Measurements from ENCODE around the gene C2CD2. TPM values are rescaled to one million over a fixed set of nuclear protein-coding genes. Genes with fewer than 3 reads are reported as not detected.

Gene C2CD2
- total and polyA plus RNA-seq, 2 experiments from 2014 or later: 6.4 to 13.9 TPM

DNA sequence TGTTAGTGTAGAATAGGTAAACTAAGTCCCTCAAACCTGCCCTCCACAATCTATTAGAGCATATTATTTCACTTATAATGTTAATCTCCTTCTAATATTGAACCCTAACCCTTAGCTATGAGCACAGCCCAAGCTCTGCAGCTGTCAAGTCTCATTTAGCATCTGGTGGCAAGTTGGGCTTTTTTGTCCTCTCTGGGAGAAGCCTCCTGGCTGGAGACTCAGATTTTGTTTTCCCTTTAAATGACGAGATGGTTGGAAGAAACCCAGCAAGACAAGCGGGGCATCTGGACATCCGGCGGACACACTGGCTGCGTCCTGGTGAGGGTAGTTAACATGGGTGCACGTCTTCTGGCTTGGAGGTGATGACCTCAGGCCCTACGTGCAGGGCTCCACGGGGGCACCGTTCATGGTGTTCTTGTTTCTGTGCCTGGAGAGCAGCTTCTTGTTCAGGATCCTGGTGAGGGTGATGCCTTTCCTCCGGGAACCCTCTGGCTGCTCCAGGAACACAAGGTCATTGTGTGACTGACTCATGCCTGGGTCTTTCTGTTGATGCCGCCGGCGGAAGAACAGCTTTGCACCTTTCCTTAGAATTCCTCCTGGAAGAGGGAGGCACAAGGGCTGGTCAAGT, 65.0 kb downstream of the C2CD2 start:
- H4K20me1 ChIP-seq (ENCODE audit: insufficient read depth, poor library complexity, severe bottlenecking): no peaks in the 10 kb centered on the region
- H3K9me2 ChIP-seq (replicated peaks; ENCODE audit: insufficient read depth): no peaks in the 10 kb centered on the region
- no peaks in the 10 kb centered on the region for H3K79me2 ChIP-seq
- no peak overlapping the region for H2AFZ ChIP-seq
- no peaks in the 10 kb centered on the region for H3K36me3 ChIP-seq (replicated peaks; ENCODE audit: insufficient read depth, low read depth)
- H3K9me3 ChIP-seq (ENCODE audit: low read depth): no peaks in the 10 kb centered on the region
- TF ChIP-seq, protein P1, sequence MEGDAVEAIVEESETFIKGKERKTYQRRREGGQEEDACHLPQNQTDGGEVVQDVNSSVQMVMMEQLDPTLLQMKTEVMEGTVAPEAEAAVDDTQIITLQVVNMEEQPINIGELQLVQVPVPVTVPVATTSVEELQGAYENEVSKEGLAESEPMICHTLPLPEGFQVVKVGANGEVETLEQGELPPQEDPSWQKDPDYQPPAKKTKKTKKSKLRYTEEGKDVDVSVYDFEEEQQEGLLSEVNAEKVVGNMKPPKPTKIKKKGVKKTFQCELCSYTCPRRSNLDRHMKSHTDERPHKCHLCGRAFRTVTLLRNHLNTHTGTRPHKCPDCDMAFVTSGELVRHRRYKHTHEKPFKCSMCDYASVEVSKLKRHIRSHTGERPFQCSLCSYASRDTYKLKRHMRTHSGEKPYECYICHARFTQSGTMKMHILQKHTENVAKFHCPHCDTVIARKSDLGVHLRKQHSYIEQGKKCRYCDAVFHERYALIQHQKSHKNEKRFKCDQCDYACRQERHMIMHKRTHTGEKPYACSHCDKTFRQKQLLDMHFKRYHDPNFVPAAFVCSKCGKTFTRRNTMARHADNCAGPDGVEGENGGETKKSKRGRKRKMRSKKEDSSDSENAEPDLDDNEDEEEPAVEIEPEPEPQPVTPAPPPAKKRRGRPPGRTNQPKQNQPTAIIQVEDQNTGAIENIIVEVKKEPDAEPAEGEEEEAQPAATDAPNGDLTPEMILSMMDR (IDR thresholded peaks at IDR 0.05; ENCODE audit: poor library complexity): no peak
- TF ChIP-seq EZH2 (IDR thresholded peaks at IDR 0.05; ENCODE audit: borderline replicate concordance) (no peak), EZH2phosphoT487 (IDR thresholded peaks at IDR 0.05; ENCODE audit: low read depth, severe bottlenecking, unreplicated experiment) (no peak)
- H3K4me1 ChIP-seq (ENCODE audit: insufficient read depth): no peaks in the 10 kb centered on the region
- H3K27me3 ChIP-seq: no peaks in the 10 kb centered on the region
- H3K27ac ChIP-seq: no peak overlapping the region
- H3K4me2 ChIP-seq: no peak overlapping the region
- no peak for DNase-seq (ENCODE audit: low spot score)
- H3K4me3 ChIP-seq: no peak overlapping the region
- WGBS (ENCODE audit: low lambda C conversion rate, missing lambda C conversion rate): 96% methylated on average over 13 of the region's 13 CpGs

DNA sequence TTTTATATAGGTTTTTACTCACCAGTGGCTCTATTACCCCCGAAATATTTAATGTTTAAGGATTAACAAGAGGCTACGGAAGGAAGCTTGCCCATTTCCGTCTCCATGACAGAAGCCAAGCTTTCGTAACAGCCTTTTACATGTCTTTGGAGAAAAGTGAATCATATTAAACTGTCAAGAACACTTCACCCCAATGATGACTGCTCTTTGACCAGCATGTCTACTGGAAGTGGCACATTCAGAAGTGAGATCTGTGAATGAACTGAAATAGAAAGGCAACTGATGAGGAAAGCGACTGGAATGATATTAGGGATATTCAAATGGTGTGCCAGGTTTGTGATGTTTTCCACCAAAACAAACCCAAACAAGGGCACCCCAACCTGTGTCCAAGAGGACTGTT, 66.2 kb downstream of the C2CD2 start:
- Histone ChIP-seq H3K79me2 (no peaks in the 10 kb centered on the region), H2AFZ (no peak overlapping the region), H3K4me2 (no peak overlapping the region), H3K27me3 (no peaks in the 10 kb centered on the region), H3K4me3 (no peak overlapping the region), H3K36me3 (replicated peaks; ENCODE audit: insufficient read depth, low read depth) (no peaks in the 10 kb centered on the region), H3K9me2 (replicated peaks; ENCODE audit: insufficient read depth) (no peaks in the 10 kb centered on the region), H4K20me1 (ENCODE audit: insufficient read depth, poor library complexity, severe bottlenecking) (no peaks in the 10 kb centered on the region), H3K27ac (no peak overlapping the region), H3K4me1 (ENCODE audit: insufficient read depth) (no peaks in the 10 kb centered on the region), H3K9me3 (ENCODE audit: low read depth) (no peaks in the 10 kb centered on the region)
- 95% methylated on average over 5 of the region's 5 CpGs for WGBS (ENCODE audit: low lambda C conversion rate, missing lambda C conversion rate)
- TF ChIP-seq, protein P1 (IDR thresholded peaks at IDR 0.05; ENCODE audit: poor library complexity): no peak
- TF ChIP-seq EZH2phosphoT487 (IDR thresholded peaks at IDR 0.05; ENCODE audit: low read depth, severe bottlenecking, unreplicated experiment): no peak
- no peak for TF ChIP-seq EZH2 (IDR thresholded peaks at IDR 0.05; ENCODE audit: borderline replicate concordance)
- DNase-seq (ENCODE audit: low spot score): no peak

DNA sequence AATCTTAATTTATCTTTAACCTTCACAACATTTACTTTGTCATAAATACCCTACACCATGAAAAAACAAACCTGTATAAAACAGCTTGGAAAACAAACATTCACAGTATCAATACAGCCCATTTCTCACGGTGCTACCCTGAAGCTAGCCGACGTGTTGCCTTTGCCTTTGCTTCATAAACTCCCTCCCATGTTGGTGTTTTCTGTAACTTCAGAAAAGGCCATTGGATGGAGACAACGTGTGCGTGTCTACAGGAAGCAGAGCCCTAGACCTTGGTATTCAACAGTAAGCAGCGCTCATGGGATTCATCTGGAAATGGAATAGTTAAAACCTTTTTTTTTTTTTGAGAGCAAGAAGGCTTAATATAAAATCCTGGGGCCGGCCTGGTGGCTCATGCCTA, 67.5 kb downstream of the C2CD2 start:
- no peak for DNase-seq (ENCODE audit: low spot score)
- Histone ChIP-seq H3K9me2 (replicated peaks; ENCODE audit: insufficient read depth) (no peaks in the 10 kb centered on the region), H3K27me3 (no peaks in the 10 kb centered on the region), H3K4me2 (no peak overlapping the region), H3K9me3 (ENCODE audit: low read depth) (no peaks in the 10 kb centered on the region), H4K20me1 (ENCODE audit: insufficient read depth, poor library complexity, severe bottlenecking) (no peaks in the 10 kb centered on the region), H3K79me2 (no peaks in the 10 kb centered on the region), H3K4me3 (no peak overlapping the region), H3K36me3 (replicated peaks; ENCODE audit: insufficient read depth, low read depth) (no peaks in the 10 kb centered on the region), H2AFZ (no peak overlapping the region), H3K27ac (no peak overlapping the region), H3K4me1 (ENCODE audit: insufficient read depth) (no peaks in the 10 kb centered on the region)
- TF ChIP-seq EZH2phosphoT487 (IDR thresholded peaks at IDR 0.05; ENCODE audit: low read depth, severe bottlenecking, unreplicated experiment): no peak
- TF ChIP-seq, protein P1 (IDR thresholded peaks at IDR 0.05; ENCODE audit: poor library complexity): no peak
- no peak for TF ChIP-seq EZH2 (IDR thresholded peaks at IDR 0.05; ENCODE audit: borderline replicate concordance)
- WGBS (ENCODE audit: low lambda C conversion rate, missing lambda C conversion rate): 73% methylated on average over 7 of the region's 7 CpGs
